ENCODE measurements around the gene TMEM219. TPM values are rescaled to one million over a fixed set of nuclear protein-coding genes. Genes with fewer than 3 reads are reported as not detected.

The TMEM219 gene
- total RNA-seq, 1 experiment from 2014 or later, result 69.6 TPM

DNA sequence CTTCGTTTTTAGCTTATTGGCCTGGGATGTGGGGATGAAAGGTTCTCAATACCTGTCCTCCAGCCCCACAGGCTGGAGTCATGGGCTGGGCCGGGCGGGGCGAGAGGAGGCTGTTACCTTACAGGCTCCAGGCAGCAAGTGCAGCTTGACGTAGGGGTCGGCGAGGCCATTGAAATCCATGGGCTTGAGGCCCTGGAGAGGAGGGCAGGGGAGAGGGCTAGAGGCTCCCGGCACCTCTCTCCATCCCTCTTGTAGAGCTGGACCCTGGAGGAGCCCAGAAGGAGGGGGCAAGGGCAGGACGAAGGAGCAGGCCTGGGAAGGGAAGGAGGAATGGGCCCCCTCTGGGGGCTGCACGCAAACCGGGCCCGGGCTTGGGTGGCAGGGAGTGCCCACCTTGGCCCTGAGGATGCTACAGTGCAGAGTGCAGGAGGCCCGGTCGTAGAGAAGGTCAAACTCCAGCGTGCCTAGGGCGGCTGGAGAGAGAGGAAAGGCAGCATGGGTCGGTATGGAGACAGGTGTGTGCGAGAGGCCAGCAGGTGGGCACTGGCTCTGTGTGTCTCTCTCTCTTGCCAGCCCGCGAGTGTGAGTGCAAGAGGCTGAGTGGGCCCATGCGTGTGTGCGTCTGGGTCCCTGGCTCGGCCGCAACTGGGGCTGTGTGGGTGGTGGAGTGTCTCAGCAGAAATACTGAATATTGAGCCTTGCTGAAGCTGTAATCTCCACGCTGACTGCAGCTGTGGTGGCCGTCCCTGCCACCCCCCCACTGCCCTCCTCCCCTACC lies 47.4 kb downstream of the TMEM219 start:
- ATAC-seq (no peak), DNase-seq (ENCODE audit: low spot score) (no peak)
- Mint-ChIP-seq H3K9me3 (no peaks in the 10 kb centered on the region), H3K36me3 (no peaks in the 10 kb centered on the region), H3K27me3 (ENCODE audit: low read depth) (peaks cover 26% of the 10 kb centered on the region), H3K4me3 (peak overlapping the region; percentile 78), H3K27ac (no peak overlapping the region), H3K4me1 (peaks cover 17% of the 10 kb centered on the region)
- CTCF ChIA-PET, result interaction anchor here (0.5 to 4.2 kb wide), 7 partner anchors 8 to 161 kb away, joined by 3 to 29 read pairs (median 3); partner anchors contain the start of genes TBX6 and TLCD3B
- POLR2A ChIA-PET, result interaction anchor here (1.1 kb wide), 2 partner anchors 8 to 46 kb away, joined by 4 to 5 read pairs; no protein-coding TSS in a partner anchor
- TF ChIP-seq, protein P1, sequence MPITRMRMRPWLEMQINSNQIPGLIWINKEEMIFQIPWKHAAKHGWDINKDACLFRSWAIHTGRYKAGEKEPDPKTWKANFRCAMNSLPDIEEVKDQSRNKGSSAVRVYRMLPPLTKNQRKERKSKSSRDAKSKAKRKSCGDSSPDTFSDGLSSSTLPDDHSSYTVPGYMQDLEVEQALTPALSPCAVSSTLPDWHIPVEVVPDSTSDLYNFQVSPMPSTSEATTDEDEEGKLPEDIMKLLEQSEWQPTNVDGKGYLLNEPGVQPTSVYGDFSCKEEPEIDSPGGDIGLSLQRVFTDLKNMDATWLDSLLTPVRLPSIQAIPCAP (CRISPR knock-in tag; IDR thresholded peaks at IDR 0.05), result no peak
- TF ChIP-seq, protein P2, sequence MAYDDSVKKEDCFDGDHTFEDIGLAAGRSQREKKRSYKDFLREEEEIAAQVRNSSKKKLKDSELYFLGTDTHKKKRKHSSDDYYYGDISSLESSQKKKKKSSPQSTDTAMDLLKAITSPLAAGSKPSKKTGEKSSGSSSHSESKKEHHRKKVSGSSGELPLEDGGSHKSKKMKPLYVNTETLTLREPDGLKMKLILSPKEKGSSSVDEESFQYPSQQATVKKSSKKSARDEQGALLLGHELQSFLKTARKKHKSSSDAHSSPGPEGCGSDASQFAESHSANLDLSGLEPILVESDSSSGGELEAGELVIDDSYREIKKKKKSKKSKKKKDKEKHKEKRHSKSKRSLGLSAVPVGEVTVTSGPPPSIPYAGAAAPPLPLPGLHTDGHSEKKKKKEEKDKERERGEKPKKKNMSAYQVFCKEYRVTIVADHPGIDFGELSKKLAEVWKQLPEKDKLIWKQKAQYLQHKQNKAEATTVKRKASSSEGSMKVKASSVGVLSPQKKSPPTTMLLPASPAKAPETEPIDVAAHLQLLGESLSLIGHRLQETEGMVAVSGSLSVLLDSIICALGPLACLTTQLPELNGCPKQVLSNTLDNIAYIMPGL (CRISPR knock-in tag; IDR thresholded peaks at IDR 0.05), result no peak
- no peak for TF ChIP-seq RORB (CRISPR knock-in tag; IDR thresholded peaks at IDR 0.05)
- TF ChIP-seq, protein P3, sequence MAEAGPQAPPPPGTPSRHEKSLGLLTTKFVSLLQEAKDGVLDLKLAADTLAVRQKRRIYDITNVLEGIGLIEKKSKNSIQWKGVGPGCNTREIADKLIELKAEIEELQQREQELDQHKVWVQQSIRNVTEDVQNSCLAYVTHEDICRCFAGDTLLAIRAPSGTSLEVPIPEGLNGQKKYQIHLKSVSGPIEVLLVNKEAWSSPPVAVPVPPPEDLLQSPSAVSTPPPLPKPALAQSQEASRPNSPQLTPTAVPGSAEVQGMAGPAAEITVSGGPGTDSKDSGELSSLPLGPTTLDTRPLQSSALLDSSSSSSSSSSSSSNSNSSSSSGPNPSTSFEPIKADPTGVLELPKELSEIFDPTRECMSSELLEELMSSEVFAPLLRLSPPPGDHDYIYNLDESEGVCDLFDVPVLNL (CRISPR knock-in tag; IDR thresholded peaks at IDR 0.05; ENCODE audit: borderline replicate concordance, low read depth), result no peak
- no peak for TF ChIP-seq NR2C2 (CRISPR knock-in tag; IDR thresholded peaks at IDR 0.05)
- no peak for TF ChIP-seq SMAD4 (CRISPR knock-in tag; IDR thresholded peaks at IDR 0.05)
- no peak for TF ChIP-seq GABPB1 (CRISPR knock-in tag; IDR thresholded peaks at IDR 0.05)
- no peak for TF ChIP-seq ATF1 (CRISPR knock-in tag; IDR thresholded peaks at IDR 0.05)
- TF ChIP-seq, protein P4, sequence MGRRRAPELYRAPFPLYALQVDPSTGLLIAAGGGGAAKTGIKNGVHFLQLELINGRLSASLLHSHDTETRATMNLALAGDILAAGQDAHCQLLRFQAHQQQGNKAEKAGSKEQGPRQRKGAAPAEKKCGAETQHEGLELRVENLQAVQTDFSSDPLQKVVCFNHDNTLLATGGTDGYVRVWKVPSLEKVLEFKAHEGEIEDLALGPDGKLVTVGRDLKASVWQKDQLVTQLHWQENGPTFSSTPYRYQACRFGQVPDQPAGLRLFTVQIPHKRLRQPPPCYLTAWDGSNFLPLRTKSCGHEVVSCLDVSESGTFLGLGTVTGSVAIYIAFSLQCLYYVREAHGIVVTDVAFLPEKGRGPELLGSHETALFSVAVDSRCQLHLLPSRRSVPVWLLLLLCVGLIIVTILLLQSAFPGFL (CRISPR knock-in tag; IDR thresholded peaks at IDR 0.05; ENCODE audit: borderline replicate concordance), result no peak
- TF ChIP-seq TEAD4 (CRISPR knock-in tag; IDR thresholded peaks at IDR 0.05), result no peak
- no peak for TF ChIP-seq IRF2 (CRISPR knock-in tag; IDR thresholded peaks at IDR 0.05; ENCODE audit: borderline replicate concordance, low read depth)
- TF ChIP-seq, protein P5, sequence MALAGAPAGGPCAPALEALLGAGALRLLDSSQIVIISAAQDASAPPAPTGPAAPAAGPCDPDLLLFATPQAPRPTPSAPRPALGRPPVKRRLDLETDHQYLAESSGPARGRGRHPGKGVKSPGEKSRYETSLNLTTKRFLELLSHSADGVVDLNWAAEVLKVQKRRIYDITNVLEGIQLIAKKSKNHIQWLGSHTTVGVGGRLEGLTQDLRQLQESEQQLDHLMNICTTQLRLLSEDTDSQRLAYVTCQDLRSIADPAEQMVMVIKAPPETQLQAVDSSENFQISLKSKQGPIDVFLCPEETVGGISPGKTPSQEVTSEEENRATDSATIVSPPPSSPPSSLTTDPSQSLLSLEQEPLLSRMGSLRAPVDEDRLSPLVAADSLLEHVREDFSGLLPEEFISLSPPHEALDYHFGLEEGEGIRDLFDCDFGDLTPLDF (CRISPR knock-in tag; IDR thresholded peaks at IDR 0.05), result no peak
- no peak for TF ChIP-seq EMX1 (CRISPR knock-in tag; IDR thresholded peaks at IDR 0.05)

DNA sequence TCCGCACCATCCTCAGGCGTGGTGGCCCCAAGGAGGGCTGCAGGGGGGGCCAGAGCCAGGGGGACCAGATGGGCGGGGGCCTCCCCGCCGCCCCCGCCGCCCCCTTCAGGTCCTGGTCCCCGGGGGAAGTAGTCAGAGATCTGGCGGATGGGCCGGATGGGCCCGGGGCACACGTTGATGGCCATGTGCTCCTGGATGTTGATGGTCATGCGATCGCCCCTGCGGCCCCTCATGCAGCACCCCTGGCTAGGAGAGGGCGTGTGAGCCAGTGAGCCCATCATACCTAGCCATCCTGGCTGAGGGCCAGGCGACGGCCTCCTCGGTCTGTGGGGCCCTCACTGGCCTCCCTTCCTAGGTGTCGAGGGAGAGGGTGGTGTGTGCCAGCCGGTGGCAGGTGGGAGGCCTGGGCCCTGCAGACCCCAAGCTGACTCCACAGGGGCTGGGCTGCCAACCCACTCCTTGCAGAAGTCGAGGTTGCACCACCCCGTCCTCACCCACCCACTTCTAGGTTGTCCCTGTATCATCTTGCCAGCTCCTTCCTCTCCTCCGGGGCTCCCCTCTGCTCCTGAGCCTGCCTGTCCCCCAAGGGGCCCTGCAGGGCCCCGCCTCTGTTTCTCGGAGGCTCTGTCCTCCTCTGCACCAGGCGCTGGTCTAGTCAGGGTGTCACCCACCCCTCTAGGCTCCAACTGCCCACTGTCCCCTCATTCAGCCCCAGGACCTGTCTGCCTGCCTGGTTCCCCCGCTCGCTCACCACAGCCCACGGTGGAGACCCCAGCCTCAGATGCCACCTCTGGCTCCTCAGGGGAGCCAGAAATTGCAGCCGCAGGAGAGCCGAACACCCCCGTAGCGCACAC lies 48.3 kb downstream of the TMEM219 start:
- peaks cover 17% of the 10 kb centered on the region for H3K4me1 Mint-ChIP-seq
- no peaks in the 10 kb centered on the region for H3K9me3 Mint-ChIP-seq
- no peak overlapping the region for H3K27ac Mint-ChIP-seq
- H3K36me3 Mint-ChIP-seq, result no peaks in the 10 kb centered on the region
- TF ChIP-seq SMAD3 (CRISPR knock-in tag; IDR thresholded peaks at IDR 0.05; ENCODE audit: borderline replicate concordance) (no peak), SMAD4 (CRISPR knock-in tag; IDR thresholded peaks at IDR 0.05) (0 out of 2 replicates have a peak, but pooled peaks have one; percentile 31), FOXJ3 (CRISPR knock-in tag; IDR thresholded peaks at IDR 0.05; ENCODE audit: borderline replicate concordance) (no peak)
- TF ChIP-seq, protein P6, sequence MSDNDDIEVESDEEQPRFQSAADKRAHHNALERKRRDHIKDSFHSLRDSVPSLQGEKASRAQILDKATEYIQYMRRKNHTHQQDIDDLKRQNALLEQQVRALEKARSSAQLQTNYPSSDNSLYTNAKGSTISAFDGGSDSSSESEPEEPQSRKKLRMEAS (CRISPR knock-in tag; IDR thresholded peaks at IDR 0.05), result peak; percentile 60
- TF ChIP-seq, protein P7, sequence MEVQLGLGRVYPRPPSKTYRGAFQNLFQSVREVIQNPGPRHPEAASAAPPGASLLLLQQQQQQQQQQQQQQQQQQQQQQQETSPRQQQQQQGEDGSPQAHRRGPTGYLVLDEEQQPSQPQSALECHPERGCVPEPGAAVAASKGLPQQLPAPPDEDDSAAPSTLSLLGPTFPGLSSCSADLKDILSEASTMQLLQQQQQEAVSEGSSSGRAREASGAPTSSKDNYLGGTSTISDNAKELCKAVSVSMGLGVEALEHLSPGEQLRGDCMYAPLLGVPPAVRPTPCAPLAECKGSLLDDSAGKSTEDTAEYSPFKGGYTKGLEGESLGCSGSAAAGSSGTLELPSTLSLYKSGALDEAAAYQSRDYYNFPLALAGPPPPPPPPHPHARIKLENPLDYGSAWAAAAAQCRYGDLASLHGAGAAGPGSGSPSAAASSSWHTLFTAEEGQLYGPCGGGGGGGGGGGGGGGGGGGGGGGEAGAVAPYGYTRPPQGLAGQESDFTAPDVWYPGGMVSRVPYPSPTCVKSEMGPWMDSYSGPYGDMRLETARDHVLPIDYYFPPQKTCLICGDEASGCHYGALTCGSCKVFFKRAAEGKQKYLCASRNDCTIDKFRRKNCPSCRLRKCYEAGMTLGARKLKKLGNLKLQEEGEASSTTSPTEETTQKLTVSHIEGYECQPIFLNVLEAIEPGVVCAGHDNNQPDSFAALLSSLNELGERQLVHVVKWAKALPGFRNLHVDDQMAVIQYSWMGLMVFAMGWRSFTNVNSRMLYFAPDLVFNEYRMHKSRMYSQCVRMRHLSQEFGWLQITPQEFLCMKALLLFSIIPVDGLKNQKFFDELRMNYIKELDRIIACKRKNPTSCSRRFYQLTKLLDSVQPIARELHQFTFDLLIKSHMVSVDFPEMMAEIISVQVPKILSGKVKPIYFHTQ (CRISPR knock-in tag; IDR thresholded peaks at IDR 0.05), result no peak
- POLR2A ChIA-PET, result interaction anchor here (0.6 to 1.4 kb wide), 3 partner anchors 15 to 201 kb away, joined by 3 to 8 read pairs (median 4); no protein-coding TSS in a partner anchor
- CTCF ChIA-PET, result interaction anchor here (0.6 to 4.2 kb wide), 7 partner anchors 9 to 162 kb away, joined by 3 to 29 read pairs (median 3); partner anchors contain the start of genes CDIPT and TLCD3B
- H3K27me3 Mint-ChIP-seq (ENCODE audit: low read depth), result peaks cover 26% of the 10 kb centered on the region
- ATAC-seq (0 out of 2 replicates have a peak, but pooled peaks have one; percentile 2), DNase-seq (ENCODE audit: low spot score) (no peak)
- peak overlapping the region; percentile 78 for H3K4me3 Mint-ChIP-seq
